Endothelial cell of umbilical vein (primary cell): Measurements from ENCODE around the gene DDOST.

Source experiments
- EZH2 ChIP-seq: IDR thresholded peaks from 2 replicates; pipeline ENCODE4 v1.6.1; 2012; ENCODE audit warnings: borderline replicate concordance, low read depth, mild to moderate bottlenecking, moderate library complexity, low read length, inconsistent platforms; ENCODE audit not compliant: severe bottlenecking
- TF ChIP-seq, protein P1 (sequence below), 2 donors: IDR thresholded peaks; 1 replicate in 1 of 2; 2 replicates in 1 of 2; pipeline ENCODE4 v1.5.1; 2011; ENCODE audit warnings: low read length in 2 of 2, mild to moderate bottlenecking in 2 of 2, moderate library complexity in 2 of 2, control low read depth in 1 of 2, inconsistent platforms in 1 of 2, low read depth in 1 of 2; ENCODE audit not compliant: insufficient read depth in 1 of 2; ENCODE audit errors: extremely low read depth in 1 of 2

DNA sequence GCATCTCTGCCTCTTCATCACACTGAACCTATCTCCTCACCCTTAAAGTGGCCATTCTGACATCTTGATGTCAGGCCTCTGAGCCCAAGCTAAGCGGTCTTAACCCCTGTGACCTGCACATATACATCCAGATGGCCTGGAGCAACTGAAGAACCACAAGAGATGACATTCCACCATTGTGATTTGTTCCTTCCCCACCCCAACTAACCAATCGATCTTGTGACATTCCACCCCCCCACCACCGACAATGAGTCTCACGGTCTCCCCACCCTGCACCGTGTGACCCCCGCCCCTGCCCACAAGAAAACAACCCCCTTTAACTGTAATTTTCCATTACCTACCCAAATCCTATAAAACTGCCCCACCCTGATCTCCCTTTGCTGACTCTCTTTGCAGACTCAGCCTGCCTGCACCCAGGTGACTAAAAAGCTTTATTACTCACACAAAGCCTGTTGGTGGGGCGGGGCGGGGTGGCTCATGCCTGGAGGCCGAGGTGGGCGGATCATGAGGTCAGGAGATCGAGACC lies 48.9 kb downstream of the DDOST start:
- TF ChIP-seq, protein P1, sequence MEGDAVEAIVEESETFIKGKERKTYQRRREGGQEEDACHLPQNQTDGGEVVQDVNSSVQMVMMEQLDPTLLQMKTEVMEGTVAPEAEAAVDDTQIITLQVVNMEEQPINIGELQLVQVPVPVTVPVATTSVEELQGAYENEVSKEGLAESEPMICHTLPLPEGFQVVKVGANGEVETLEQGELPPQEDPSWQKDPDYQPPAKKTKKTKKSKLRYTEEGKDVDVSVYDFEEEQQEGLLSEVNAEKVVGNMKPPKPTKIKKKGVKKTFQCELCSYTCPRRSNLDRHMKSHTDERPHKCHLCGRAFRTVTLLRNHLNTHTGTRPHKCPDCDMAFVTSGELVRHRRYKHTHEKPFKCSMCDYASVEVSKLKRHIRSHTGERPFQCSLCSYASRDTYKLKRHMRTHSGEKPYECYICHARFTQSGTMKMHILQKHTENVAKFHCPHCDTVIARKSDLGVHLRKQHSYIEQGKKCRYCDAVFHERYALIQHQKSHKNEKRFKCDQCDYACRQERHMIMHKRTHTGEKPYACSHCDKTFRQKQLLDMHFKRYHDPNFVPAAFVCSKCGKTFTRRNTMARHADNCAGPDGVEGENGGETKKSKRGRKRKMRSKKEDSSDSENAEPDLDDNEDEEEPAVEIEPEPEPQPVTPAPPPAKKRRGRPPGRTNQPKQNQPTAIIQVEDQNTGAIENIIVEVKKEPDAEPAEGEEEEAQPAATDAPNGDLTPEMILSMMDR (IDR thresholded peaks at IDR 0.05; ENCODE audit: extremely low read depth in 1 of 2, insufficient read depth in 1 of 2, low read depth in 1 of 2, low read length in 2 of 2) = no peak
- TF ChIP-seq EZH2 = no peak
